Heart right ventricle (tissue), 16 donors: ENCODE results near the gene LDHA. TPM values are rescaled to one million over a fixed set of nuclear protein-coding genes. Genes with fewer than 3 reads are reported as not detected.

Source experiments
- ATAC-seq, 8 donors: fragments of 200-7000 bp; cut with Tn5 transposase; one replicate each; pipeline ENCODE4 v1.9.1; 2020; ENCODE audit warnings: mild to moderate bottlenecking in 8 of 8, moderate library complexity in 8 of 8, moderate number of reproducible peaks in 1 of 8
- DNase-seq, 2 donors: peaks; one replicate each; pipeline ENCODE4 v3.0.0-alpha.2; 2020
- H3K27ac ChIP-seq, 10 donors: fragments of 200-600 bp; sonication (generic) in 2 of 10; one replicate each; pipeline versions ENCODE4 v1.5.0 to v1.8.0; 2020 to 2022; ENCODE audit warnings: mild to moderate bottlenecking in 3 of 10
- H3K27me3 ChIP-seq, 7 donors: fragments of 200-600 bp; one replicate each; pipeline ENCODE4 v1.8.0; 2021 to 2022; ENCODE audit warnings: mild to moderate bottlenecking in 2 of 7
- H3K36me3 ChIP-seq, 9 donors: fragments of 200-600 bp; sonication (generic) in 1 of 9; one replicate each; pipeline versions ENCODE4 v1.5.0 to v1.8.0; 2020 to 2022; ENCODE audit warnings: mild to moderate bottlenecking in 2 of 9
- H3K4me1 ChIP-seq, 9 donors: fragments of 200-600 bp; sonication (generic) in 1 of 9; one replicate each; pipeline versions ENCODE4 v1.5.0 to v1.8.0; 2020 to 2022; ENCODE audit warnings: mild to moderate bottlenecking in 4 of 9
- H3K4me3 ChIP-seq, 10 donors: fragments of 200-600 bp; sonication (generic) in 2 of 10; one replicate each; pipeline versions ENCODE4 v1.5.0 to v1.8.0; 2020 to 2022; ENCODE audit warnings: mild to moderate bottlenecking in 7 of 10, moderate library complexity in 2 of 10
- H3K9me3 ChIP-seq, 11 donors: fragments of 200-600 bp in 10 of 11; sonication (generic) in 2 of 11; one replicate each; pipeline versions ENCODE4 v1.5.0 to v1.8.0; 2013 to 2022; ENCODE audit warnings: mild to moderate bottlenecking in 2 of 11, control low read depth in 1 of 11, moderate library complexity in 1 of 11
- CTCF ChIP-seq, 9 donors: fragments of 200-600 bp; sonication (generic) in 2 of 9; IDR thresholded peaks; one replicate each; pipeline versions ENCODE4 v1.5.0 to v1.8.0; 2021 to 2022; ENCODE audit warnings: antibody characterized with exemption in 9 of 9, mild to moderate bottlenecking in 5 of 9, moderate library complexity in 1 of 9
- WGBS, 2 donors: extraction: QIAGEN DNeasy Blood & Tissue Kit; methylation state at CpG; one replicate each; pipeline ENCODE4 v1.1.7; 2013; ENCODE audit warnings: inconsistent platforms in 1 of 2; 5-methylcytosine and 5-hydroxymethylcytosine counted together
- intact Hi-C, 10 donors: fragments of 100-400 bp; cut with DNase I; formaldehyde crosslinking; loops; one replicate each; pipeline versions ENCODE4 v1.11.1 to v1.14.2; 2022
- polyA plus RNA-seq, 2 donors: library from polyadenylated mRNA; stranded (reverse); fragments of 200-250 nt; gene quantifications; one replicate each; pipeline ENCODE4 v1.2.3, GENCODE V29; 2013
- total RNA-seq, 10 donors: library from RNA; stranded (reverse); fragmentation: NEBNext Ultra II Directional in 3 of 10; extraction: Animal tissue kit (Norgen Biotek cat#: 25700) in 3 of 10; gene quantifications; one replicate each; pipeline versions ENCODE4 v1.2.1 to v1.2.4, GENCODE V29; 2021 to 2023
- donor health status: Arrhythmogenic right ventricular cardiomyopathy.
- donor health status: ischemic (EF 13 %, LVEDD 7.1; RV severe dilation, severe dysfunction).
- donor health status: healthy with polysubstance abuse.
- donor health status: DM: no; HTN: yes; CAD: no.
- donor health status: DM: no; HTN: no; CAD: no.
- donor health status: ischemic (EF 25% LVEDD 6.9; RV normal size, moderate dysfunction).
- donor health status: ischemic (EF 25% LVEDD 5.7; RV mildly dilated, moderate dysfunction).
- donor health status: healthy.
- donor health status: DM: yes; HTN: yes; CAD: no.
- donor health status: Ischemic cardiomyopathy.
- donor health status: ischemic (EF 35%, LVEDD 5.7; RV mildly dilated, moderate dysfunction).
- donor health status: nonischemic (EF 11% LVEDD 7.7; RV severe dilation, severe dysfunction).
- donor health status: DM: yes; HTN: yes; CAD: no.
- donor health status: PGD.
- donor health status: ischemic (EF 29% LVEDD 5.4; RV normal size, mild dysfunction).
- donor health status: nonischemic (EF 23%, LVEDD 6.1; RV moderate dilation, normal function).

The LDHA gene
- total and polyA plus RNA-seq, 12 donors, result 121 to 918 (median 298) TPM

- Histone ChIP-seq H3K27me3 (no peaks in the 10 kb centered on the region), H3K9me3 (no peaks in the 10 kb centered on the region), H3K36me3 (no peaks in the 10 kb centered on the region), H3K4me3 (no peak overlapping the region), H3K27ac (no peak overlapping the region), H3K4me1 (no peaks in the 10 kb centered on the region)
- 70 to 76% methylated on average over 4 of the region's 4 CpGs for WGBS, 2 donors
- intact Hi-C loops, result no loop called here
- no peak for TF ChIP-seq CTCF (IDR thresholded peaks at IDR 0.05)
- DNase-seq (no peak), ATAC-seq (no peak)
These were observed 32.9 kb downstream of the LDHA start for GRCh38 chr11:18427240-18427639.

- DNase-seq (no peak), ATAC-seq (no peak)
- Histone ChIP-seq H3K27me3 (no peaks in the 10 kb centered on the region), H3K27ac (no peak overlapping the region), H3K4me3 (no peak overlapping the region), H3K9me3 (no peaks in the 10 kb centered on the region), H3K36me3 (no peaks in the 10 kb centered on the region), H3K4me1 (no peaks in the 10 kb centered on the region)
- 70 to 90% methylated on average over 5 of the region's 5 CpGs for WGBS, 2 donors
- intact Hi-C loops, result no loop called here
- no peak for TF ChIP-seq CTCF (IDR thresholded peaks at IDR 0.05)
These were observed 35.0 kb downstream of the LDHA start for GRCh38 chr11:18429332-18429731.

GRCh38 chr11:18438691-18439090, 44.3 kb downstream of the LDHA start:
- Histone ChIP-seq H3K4me3 (no peak overlapping the region), H3K27ac (no peak overlapping the region), H3K36me3 (no peaks in the 10 kb centered on the region), H3K27me3 (no peaks in the 10 kb centered on the region), H3K9me3 (peaks cover 0 to 7% (median 0%) of the 10 kb centered on the region in 11 donors), H3K4me1 (no peaks in the 10 kb centered on the region)
- ATAC-seq, result no peak
- WGBS, 2 donors, result 75 to 80% methylated on average over 2 of the region's 2 CpGs
- no peak for TF ChIP-seq CTCF (IDR thresholded peaks at IDR 0.05)
- no peak for DNase-seq
- intact Hi-C loops, result no loop called here

- Histone ChIP-seq H3K27ac (no peak overlapping the region), H3K9me3 (no peaks in the 10 kb centered on the region), H3K4me3 (no peak overlapping the region), H3K4me1 (no peaks in the 10 kb centered on the region), H3K36me3 (no peaks in the 10 kb centered on the region), H3K27me3 (no peaks in the 10 kb centered on the region)
- intact Hi-C loops, result no loop called here
- ATAC-seq (no peak), DNase-seq (no peak)
- TF ChIP-seq CTCF (IDR thresholded peaks at IDR 0.05), result no peak
- 81 to 84% methylated on average over 3 of the region's 3 CpGs for WGBS, 2 donors
These were observed 54.9 kb downstream of the LDHA start for GRCh38 chr11:18449251-18449650.

- DNase-seq (no peak), ATAC-seq (no peak)
- no peaks in the 10 kb centered on the region for H3K36me3 ChIP-seq
- no peak for TF ChIP-seq CTCF (IDR thresholded peaks at IDR 0.05)
- no peak overlapping the region for H3K4me3 ChIP-seq
- WGBS, 2 donors, result 78 to 81% methylated on average over 2 of the region's 2 CpGs
- intact Hi-C loops, result no loop called here
- H3K4me1 ChIP-seq, result no peaks in the 10 kb centered on the region
- no peaks in the 10 kb centered on the region for H3K9me3 ChIP-seq
- H3K27ac ChIP-seq, result no peak overlapping the region
- H3K27me3 ChIP-seq, result peaks cover 0 to 16% (median 10%) of the 10 kb centered on the region in 7 donors
These were observed 58.6 kb downstream of the LDHA start for GRCh38 chr11:18452927-18453326.
